MCF 10A (cell line): ENCODE measurements around the gene GLRA3. TPM values are rescaled to one million over a fixed set of nuclear protein-coding genes. Genes with fewer than 3 reads are reported as not detected.
A peak's percentile ranks its signal among the peaks of the same experiment; 100 is the strongest.

Experiments used
- BruUV-seq: library from RNA; stranded (reverse); fragments of 400-500 nt; replicated peaks from 2 replicates; lab custom pipeline; 2021; lab: Mats Ljungman, UMichigan
- CTCF ChIA-PET: fragments of 300-600 bp; sonication (Branson Sonifier 250); formaldehyde crosslinking; extraction: SDS; loops from one replicate; lab custom pipeline; 2021; ENCODE audit warnings: antibody characterized with exemption, inconsistent platforms; lab: Yijun Ruan, JAX
- POLR2A ChIA-PET: fragments of 300-600, 350-650 bp; sonication (Branson Sonifier 250); formaldehyde crosslinking; extraction: SDS; loops from one replicate; lab custom pipeline; 2020; ENCODE audit warnings: antibody characterized with exemption, inconsistent platforms; lab: Yijun Ruan, JAX
- DNase-seq: peaks from one replicate; pipeline ENCODE4 v3.0.0-alpha.2; 2018; ENCODE audit not compliant: unreplicated experiment
- H3K27ac Mint-ChIP-seq: one replicate; pipeline ENCODE4 v1.8.0; 2022; ENCODE audit warnings: mild to moderate bottlenecking, low read depth, mixed read lengths; ENCODE audit not compliant: unreplicated experiment
- H3K27me3 Mint-ChIP-seq: one replicate; pipeline ENCODE4 v1.8.0; 2022; ENCODE audit warnings: mixed read lengths; ENCODE audit not compliant: insufficient read depth, unreplicated experiment
- H3K36me3 Mint-ChIP-seq: one replicate; pipeline ENCODE4 v1.8.0; 2022; ENCODE audit warnings: mild to moderate bottlenecking, moderate library complexity, mixed read lengths; ENCODE audit not compliant: insufficient read depth, unreplicated experiment
- H3K4me1 Mint-ChIP-seq: one replicate; pipeline ENCODE4 v1.8.0; 2022; ENCODE audit warnings: mixed read lengths; ENCODE audit not compliant: insufficient read depth, unreplicated experiment
- H3K4me3 Mint-ChIP-seq: one replicate; pipeline ENCODE4 v1.8.0; 2022; ENCODE audit warnings: mild to moderate bottlenecking, moderate library complexity, mixed read lengths; ENCODE audit not compliant: unreplicated experiment
- H3K9me3 Mint-ChIP-seq: one replicate; pipeline ENCODE4 v1.8.0; 2022; ENCODE audit warnings: mixed read lengths; ENCODE audit not compliant: unreplicated experiment
- CTCF ChIP-seq: fragments of 200-600 bp; IDR thresholded peaks from one replicate; pipeline ENCODE4 v1.8.0; 2022; ENCODE audit warnings: antibody characterized with exemption, mild to moderate bottlenecking; ENCODE audit not compliant: unreplicated experiment
- intact Hi-C: fragments of 100-400 bp; cut with micrococcal nuclease; formaldehyde crosslinking; loops from 2 replicates; pipeline ENCODE4 v1.14.1; 2022
- total RNA-seq: library from RNA; stranded (reverse); gene quantifications from 2 replicates; pipeline ENCODE4 v1.2.3, GENCODE V29; 2022

Gene GLRA3
- total RNA-seq, 1 experiment from 2014 or later: not detected

- Mint-ChIP-seq H3K9me3 (no peaks in the 10 kb centered on the region), H3K27ac (no peak overlapping the region), H3K4me1 (peaks cover 11% of the 10 kb centered on the region), H3K4me3 (no peak overlapping the region), H3K36me3 (no peaks in the 10 kb centered on the region), H3K27me3 (no peaks in the 10 kb centered on the region)
- ChIA-PET POLR2A (interaction anchor here (0.5 to 1.5 kb wide), 2 partner anchors 12 to 1380 kb away, joined by 3 read pairs; no protein-coding TSS in a partner anchor), CTCF (no interaction called here)
- peak; percentile 58 for DNase-seq
- intact Hi-C loops: no loop called here
- no peak for TF ChIP-seq CTCF
- no TSS peak for BruUV-seq
These were observed 236.1 kb downstream of the GLRA3 start for GRCh38 chr4:174592985-174593335.

GRCh38 chr4:174592256-174592984 lies 236.6 kb downstream of the GLRA3 start:
- BruUV-seq: no TSS peak
- Mint-ChIP-seq H3K4me1 (peaks cover 11% of the 10 kb centered on the region), H3K27ac (no peak overlapping the region), H3K27me3 (no peaks in the 10 kb centered on the region), H3K9me3 (no peaks in the 10 kb centered on the region), H3K4me3 (no peak overlapping the region), H3K36me3 (no peaks in the 10 kb centered on the region)
- intact Hi-C loops: no loop called here
- no peak for TF ChIP-seq CTCF
- ChIA-PET POLR2A (interaction anchor here (0.5 to 1.5 kb wide), 2 partner anchors 12 to 1380 kb away, joined by 3 read pairs; no protein-coding TSS in a partner anchor), CTCF (no interaction called here)
- DNase-seq: no peak

- no peaks in the 10 kb centered on the region for H3K27me3 Mint-ChIP-seq
- H3K9me3 Mint-ChIP-seq: no peaks in the 10 kb centered on the region
- no peak for TF ChIP-seq CTCF
- H3K27ac Mint-ChIP-seq: no peak overlapping the region
- H3K4me1 Mint-ChIP-seq: peaks cover 11% of the 10 kb centered on the region
- intact Hi-C loops: no loop called here
- no TSS peak for BruUV-seq
- POLR2A ChIA-PET: no interaction called here
- CTCF ChIA-PET: interaction anchor here (0.9 to 1.2 kb wide), 2 partner anchors 9 to 56 kb away, joined by 3 to 6 read pairs; no protein-coding TSS in a partner anchor
- DNase-seq: no peak
- no peak overlapping the region for H3K4me3 Mint-ChIP-seq
- no peaks in the 10 kb centered on the region for H3K36me3 Mint-ChIP-seq
These were observed 237.6 kb downstream of the GLRA3 start for GRCh38 chr4:174591243-174592021.

- DNase-seq: no peak
- CTCF ChIA-PET: interaction anchor here (0.6 to 1.2 kb wide), 2 partner anchors 18 to 55 kb away, joined by 3 to 6 read pairs; no protein-coding TSS in a partner anchor
- Mint-ChIP-seq H3K9me3 (no peaks in the 10 kb centered on the region), H3K36me3 (no peaks in the 10 kb centered on the region), H3K27me3 (no peaks in the 10 kb centered on the region), H3K4me1 (peaks cover 11% of the 10 kb centered on the region), H3K4me3 (no peak overlapping the region), H3K27ac (no peak overlapping the region)
- POLR2A ChIA-PET: no interaction called here
- TF ChIP-seq CTCF: no peak
- BruUV-seq: no TSS peak
- intact Hi-C loops: no loop called here
These were observed 238.7 kb downstream of the GLRA3 start for GRCh38 chr4:174590336-174590735.
